Thoracic aorta (tissue), 2 donors: ENCODE measurements around the gene LRPPRC. TPM values are rescaled to one million over a fixed set of nuclear protein-coding genes. Genes with fewer than 3 reads are reported as not detected.

Experiments
- ATAC-seq: fragments of 150-250 bp; one replicate; pipeline ENCODE4 v1.8.0; 2017; ENCODE audit warnings: low read depth; ENCODE audit not compliant: insufficient number of reproducible peaks, low FRiP score
- DNase-seq: peaks from one replicate; pipeline ENCODE4 v3.0.0-alpha.2; 2020; ENCODE audit warnings: low spot score
- H3K27ac ChIP-seq, 2 donors: fragments of 200-600 bp; sonication (generic); 1 replicate in 1 of 2; 2 replicates in 1 of 2; pipeline ENCODE4 v1.5.1; 2016; ENCODE audit warnings: mild to moderate bottlenecking in 2 of 2, moderate library complexity in 2 of 2
- H3K27me3 ChIP-seq: fragments of 200-600 bp; sonication (generic); replicated peaks from 2 replicates; pipeline ENCODE4 v1.6.0; 2016; ENCODE audit warnings: mild to moderate bottlenecking; ENCODE audit not compliant: insufficient read depth
- H3K36me3 ChIP-seq: fragments of 200-600 bp; sonication (generic); one replicate; pipeline ENCODE4 v1.5.1; 2016
- H3K4me1 ChIP-seq, 2 donors: fragments of 200-600 bp; sonication (generic); 1 replicate in 1 of 2; 2 replicates in 1 of 2; pipeline versions ENCODE4 v1.5.1 to v1.6.0; 2016; ENCODE audit warnings: low read depth in 2 of 2, mild to moderate bottlenecking in 1 of 2; ENCODE audit not compliant: control insufficient read depth in 1 of 2
- H3K4me3 ChIP-seq: fragments of 200-600 bp; sonication (generic); 2 replicates; pipeline ENCODE4 v1.5.1; 2016; ENCODE audit warnings: mild to moderate bottlenecking
- H3K9me3 ChIP-seq: fragments of 200-600 bp; sonication (generic); 2 replicates; pipeline ENCODE4 v1.5.1; 2016
- total RNA-seq, 2 donors: library from RNA; depleted of rRNA; stranded (reverse); fragments of >200 nt; gene quantifications; one replicate each; pipeline versions ENCODE4 v1.1.0 to v1.2.3, GENCODE V29; 2016
- TF ChIP-seq, protein P1 (sequence below): fragments of 200-600 bp; sonication (generic); IDR thresholded peaks from one replicate; pipeline ENCODE4 v1.5.1; 2019; ENCODE audit warnings: antibody characterized with exemption

Gene LRPPRC
- total RNA-seq, 2 donors from 2014 or later: 37.0 to 55.4 TPM

DNA sequence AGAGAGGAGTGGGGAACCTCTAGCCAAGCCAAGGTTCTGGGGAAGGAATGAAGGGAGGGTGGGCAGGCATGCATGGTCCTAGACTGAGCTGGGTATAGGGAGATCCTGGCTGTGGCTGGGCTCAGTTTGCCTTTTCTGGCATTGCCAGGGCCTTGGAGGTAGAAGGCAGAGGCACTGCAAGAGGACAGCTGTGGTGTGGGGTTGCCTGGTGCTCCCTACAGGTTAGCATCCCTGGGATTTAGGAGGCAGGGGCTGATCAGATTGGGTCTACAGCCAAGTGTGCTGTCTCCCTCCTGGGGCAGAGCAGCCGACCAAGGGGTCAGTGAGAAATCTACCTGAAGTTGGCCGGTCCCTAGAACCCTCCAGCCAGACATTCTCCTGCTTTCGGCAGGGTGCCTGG, 141.1 kb downstream of the LRPPRC start:
- H3K4me1 ChIP-seq: peaks cover 0 to 10% of the 10 kb centered on the region in 2 donors
- no peak overlapping the region for H3K27ac ChIP-seq
- H3K4me3 ChIP-seq: no peak overlapping the region
- no peaks in the 10 kb centered on the region for H3K27me3 ChIP-seq
- DNase-seq (no peak), ATAC-seq (no peak)
- H3K9me3 ChIP-seq: no peaks in the 10 kb centered on the region
- TF ChIP-seq, protein P1, sequence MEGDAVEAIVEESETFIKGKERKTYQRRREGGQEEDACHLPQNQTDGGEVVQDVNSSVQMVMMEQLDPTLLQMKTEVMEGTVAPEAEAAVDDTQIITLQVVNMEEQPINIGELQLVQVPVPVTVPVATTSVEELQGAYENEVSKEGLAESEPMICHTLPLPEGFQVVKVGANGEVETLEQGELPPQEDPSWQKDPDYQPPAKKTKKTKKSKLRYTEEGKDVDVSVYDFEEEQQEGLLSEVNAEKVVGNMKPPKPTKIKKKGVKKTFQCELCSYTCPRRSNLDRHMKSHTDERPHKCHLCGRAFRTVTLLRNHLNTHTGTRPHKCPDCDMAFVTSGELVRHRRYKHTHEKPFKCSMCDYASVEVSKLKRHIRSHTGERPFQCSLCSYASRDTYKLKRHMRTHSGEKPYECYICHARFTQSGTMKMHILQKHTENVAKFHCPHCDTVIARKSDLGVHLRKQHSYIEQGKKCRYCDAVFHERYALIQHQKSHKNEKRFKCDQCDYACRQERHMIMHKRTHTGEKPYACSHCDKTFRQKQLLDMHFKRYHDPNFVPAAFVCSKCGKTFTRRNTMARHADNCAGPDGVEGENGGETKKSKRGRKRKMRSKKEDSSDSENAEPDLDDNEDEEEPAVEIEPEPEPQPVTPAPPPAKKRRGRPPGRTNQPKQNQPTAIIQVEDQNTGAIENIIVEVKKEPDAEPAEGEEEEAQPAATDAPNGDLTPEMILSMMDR: no peak
- H3K36me3 ChIP-seq: no peaks in the 10 kb centered on the region

DNA sequence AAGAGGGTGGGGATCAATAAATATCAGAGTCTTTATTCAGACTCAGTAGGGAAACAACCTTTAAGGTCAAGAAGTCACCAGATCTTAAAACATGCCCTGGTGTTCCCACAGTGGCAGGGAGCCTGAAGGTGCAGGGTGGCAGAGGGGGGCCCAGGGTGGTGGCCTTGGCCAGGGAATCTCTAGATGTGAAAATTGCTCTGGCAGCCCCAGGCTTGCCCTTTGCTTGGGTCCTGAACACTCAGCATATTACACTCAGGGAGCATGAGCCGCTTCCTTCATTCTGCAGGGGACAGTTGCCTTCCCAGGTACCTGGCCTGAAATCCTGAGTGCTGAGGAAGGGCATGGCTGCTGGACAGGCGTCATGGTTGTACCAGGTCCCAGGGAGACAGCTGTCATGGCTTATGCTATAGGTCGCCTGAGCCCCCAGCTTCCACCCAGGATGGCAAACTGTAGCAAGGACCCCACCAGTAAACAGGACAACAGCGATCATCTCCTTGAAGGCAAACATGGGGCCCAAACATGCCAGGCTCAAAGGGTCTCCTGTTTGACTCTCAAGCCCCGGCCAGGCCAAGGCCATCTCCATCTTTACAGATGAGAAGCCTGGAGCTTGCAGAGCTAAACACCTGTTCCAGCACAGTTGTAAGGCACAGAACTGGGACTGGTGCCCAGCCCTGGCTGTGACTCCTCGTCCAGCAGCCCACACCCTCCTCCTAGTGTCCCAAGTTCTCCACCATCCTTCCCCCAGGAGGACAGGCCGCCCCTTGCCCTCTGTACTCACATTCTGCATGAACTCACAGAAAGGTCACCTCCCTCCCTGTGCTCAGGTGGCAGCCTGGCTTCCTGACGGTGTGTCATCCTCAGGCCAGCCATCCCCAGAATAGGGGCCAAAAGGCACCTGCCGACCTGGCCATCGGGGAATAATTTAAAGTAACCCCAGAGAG, 142.4 kb downstream of the LRPPRC start:
- DNase-seq: no peak
- Histone ChIP-seq H3K27ac (no peak overlapping the region), H3K4me3 (no peak overlapping the region), H3K27me3 (no peaks in the 10 kb centered on the region), H3K9me3 (no peaks in the 10 kb centered on the region), H3K4me1 (peaks cover 0 to 10% of the 10 kb centered on the region in 2 donors), H3K36me3 (no peaks in the 10 kb centered on the region)
- no peak for ATAC-seq
- TF ChIP-seq, protein P1: no peak

DNA sequence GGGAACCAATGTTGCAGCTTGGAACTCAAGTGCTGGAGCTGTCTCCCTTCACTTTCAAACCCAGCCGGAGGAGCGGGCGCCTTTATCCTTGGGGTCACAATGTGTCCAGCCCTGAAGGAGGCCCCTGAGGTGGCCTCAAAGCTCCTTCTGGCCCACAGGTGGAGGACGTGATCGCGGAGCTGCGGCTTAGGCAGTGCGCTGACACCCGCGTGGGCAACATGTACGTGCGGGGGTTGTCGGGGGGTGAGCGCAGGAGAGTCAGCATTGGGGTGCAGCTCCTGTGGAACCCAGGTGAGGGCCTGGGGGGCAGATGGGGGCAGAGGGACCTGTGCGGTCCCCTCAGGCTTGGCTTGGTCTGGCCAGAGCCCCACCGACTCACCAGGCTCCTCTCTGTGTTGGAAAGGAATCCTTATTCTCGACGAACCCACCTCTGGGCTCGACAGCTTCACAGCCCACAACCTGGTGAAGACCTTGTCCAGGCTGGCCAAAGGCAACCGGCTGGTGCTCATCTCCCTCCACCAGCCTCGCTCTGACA, 143.5 kb downstream of the LRPPRC start:
- DNase-seq: no peak
- Histone ChIP-seq H3K9me3 (no peaks in the 10 kb centered on the region), H3K36me3 (no peaks in the 10 kb centered on the region), H3K27ac (no peak overlapping the region), H3K27me3 (no peaks in the 10 kb centered on the region), H3K4me3 (no peak overlapping the region), H3K4me1 (peaks cover 0 to 10% of the 10 kb centered on the region in 2 donors)
- TF ChIP-seq, protein P1: no peak
- no peak for ATAC-seq

DNA sequence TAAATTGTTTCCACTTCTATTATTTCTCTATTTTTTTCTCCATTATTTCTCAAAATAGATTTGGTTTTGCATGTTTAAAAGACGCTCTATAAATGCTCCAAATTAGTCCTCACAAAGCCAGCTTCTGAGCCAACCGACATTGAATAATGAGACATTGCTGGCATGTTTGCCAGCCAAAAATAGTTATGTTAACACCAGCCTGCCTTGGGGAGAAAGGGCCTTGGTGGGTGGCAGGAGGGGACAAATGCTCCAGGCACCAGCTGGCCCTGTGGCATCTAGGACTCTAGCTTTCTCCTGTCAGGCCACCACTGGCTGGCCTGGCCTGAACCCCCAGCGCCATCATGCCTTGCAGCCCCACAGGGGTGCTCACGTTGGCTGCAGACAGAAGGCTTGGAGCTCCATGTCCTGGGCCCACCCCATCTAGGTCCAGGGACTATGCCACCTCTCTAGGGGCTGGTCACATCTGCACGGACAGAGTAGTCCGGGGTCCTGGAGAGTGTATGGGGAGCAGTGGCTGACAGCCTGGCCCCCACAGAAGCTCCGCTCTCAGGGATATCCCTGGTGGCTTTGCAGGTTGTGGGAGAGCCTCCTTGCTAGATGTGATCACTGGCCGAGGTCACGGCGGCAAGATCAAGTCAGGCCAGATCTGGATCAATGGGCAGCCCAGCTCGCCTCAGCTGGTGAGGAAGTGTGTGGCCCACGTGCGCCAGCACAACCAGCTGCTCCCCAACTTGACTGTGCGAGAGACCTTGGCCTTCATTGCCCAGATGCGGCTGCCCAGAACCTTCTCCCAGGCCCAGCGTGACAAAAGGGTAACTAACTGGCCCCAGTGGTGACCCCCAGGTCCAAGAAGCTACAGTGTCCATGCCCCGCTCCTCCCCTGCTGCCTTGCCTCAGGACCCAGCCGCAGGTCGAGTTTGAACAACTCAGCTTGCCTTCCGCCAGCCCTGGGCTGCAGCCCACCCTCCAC, 144.5 kb downstream of the LRPPRC start:
- Histone ChIP-seq H3K27me3 (no peaks in the 10 kb centered on the region), H3K9me3 (no peaks in the 10 kb centered on the region), H3K27ac (no peak overlapping the region), H3K36me3 (no peaks in the 10 kb centered on the region), H3K4me3 (no peak overlapping the region), H3K4me1 (peaks cover 0 to 10% of the 10 kb centered on the region in 2 donors)
- ATAC-seq (no peak), DNase-seq (no peak)
- TF ChIP-seq, protein P1: no peak
